ENCODE measurements around the gene DHRS9.

Gene DHRS9

GRCh38 chr2:169114056-169114455 is 44.7 kb downstream of the DHRS9 start:
- H3K4me3 ChIP-seq (replicated peaks; ENCODE audit: low read depth, low read length): no peak overlapping the region
- no peak for DNase-seq (ENCODE audit: low read depth)
- TF ChIP-seq, protein P1, sequence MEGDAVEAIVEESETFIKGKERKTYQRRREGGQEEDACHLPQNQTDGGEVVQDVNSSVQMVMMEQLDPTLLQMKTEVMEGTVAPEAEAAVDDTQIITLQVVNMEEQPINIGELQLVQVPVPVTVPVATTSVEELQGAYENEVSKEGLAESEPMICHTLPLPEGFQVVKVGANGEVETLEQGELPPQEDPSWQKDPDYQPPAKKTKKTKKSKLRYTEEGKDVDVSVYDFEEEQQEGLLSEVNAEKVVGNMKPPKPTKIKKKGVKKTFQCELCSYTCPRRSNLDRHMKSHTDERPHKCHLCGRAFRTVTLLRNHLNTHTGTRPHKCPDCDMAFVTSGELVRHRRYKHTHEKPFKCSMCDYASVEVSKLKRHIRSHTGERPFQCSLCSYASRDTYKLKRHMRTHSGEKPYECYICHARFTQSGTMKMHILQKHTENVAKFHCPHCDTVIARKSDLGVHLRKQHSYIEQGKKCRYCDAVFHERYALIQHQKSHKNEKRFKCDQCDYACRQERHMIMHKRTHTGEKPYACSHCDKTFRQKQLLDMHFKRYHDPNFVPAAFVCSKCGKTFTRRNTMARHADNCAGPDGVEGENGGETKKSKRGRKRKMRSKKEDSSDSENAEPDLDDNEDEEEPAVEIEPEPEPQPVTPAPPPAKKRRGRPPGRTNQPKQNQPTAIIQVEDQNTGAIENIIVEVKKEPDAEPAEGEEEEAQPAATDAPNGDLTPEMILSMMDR (IDR thresholded peaks at IDR 0.05; ENCODE audit: low read length, missing control alignments): no peak

DNA sequence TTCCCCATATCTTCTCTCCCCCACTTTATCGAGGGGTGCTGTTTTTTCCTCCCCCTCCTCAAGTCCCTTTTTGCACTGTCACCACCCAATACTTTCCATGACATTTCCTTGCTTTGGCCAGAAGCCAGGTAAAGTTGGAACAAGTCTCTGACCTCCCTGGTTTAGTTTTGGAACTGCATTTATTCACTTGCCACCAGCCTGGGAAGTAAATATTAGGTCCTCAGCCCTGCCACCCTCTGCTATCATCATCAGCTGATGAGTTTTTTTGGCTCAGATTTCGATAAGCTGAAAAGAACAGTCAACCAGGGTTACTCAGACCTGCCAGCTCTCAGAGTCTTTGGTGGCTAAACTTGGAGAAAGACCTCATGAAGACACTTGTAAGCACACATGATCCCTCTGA is 47.0 kb downstream of the DHRS9 start:
- TF ChIP-seq, protein P1 (IDR thresholded peaks at IDR 0.05; ENCODE audit: low read length, missing control alignments): no peak

DNA sequence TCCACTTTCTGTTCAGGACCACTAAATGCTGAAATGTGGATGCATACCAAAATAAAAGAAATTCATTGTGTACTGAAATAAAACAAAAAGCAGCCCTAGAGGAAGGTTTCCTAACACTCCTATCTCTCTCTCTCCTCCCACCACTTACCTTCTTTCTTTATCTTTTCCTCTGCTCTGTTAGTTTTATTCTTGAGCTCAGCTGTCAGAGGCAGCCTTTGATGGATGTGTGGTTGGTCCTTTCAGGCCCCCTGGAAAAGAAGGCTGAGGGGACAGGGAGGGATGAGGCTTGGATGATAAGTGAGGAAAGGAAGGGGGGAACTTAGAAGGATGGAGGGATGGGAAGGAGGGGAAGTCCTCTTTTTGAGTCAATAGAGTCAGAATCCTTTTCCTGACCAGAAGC is 47.6 kb downstream of the DHRS9 start:
- no peak overlapping the region for H3K4me3 ChIP-seq (replicated peaks; ENCODE audit: low read depth, low read length)
- TF ChIP-seq, protein P1 (IDR thresholded peaks at IDR 0.05; ENCODE audit: low read length, missing control alignments): no peak
- no peak for DNase-seq (ENCODE audit: low read depth)

More for the DNA sequence above, 47.0 kb downstream of the DHRS9 start:
- H3K4me3 ChIP-seq (replicated peaks; ENCODE audit: low read depth, low read length): no peak overlapping the region
- no peak for DNase-seq (ENCODE audit: low read depth)

DNA sequence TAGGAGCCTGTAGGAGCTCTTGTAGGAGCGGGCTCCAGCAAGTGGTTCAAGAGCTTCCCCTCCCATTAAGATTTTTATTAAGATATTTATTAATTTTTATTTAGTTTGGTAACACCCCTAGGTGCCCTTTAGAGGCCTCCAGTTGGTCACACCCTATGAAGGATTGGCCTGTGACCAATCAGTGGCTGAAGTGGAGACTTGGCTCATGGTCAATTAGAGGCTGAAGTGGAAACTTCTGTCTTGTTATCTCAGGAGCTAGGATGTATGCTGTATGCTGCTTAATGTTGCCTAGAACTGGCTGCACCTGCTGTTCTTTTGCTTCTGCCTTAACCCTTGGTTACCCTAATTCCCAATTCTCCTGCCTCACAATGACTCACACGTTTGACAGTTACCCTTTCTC is 48.7 kb downstream of the DHRS9 start:
- TF ChIP-seq, protein P1 (IDR thresholded peaks at IDR 0.05; ENCODE audit: low read length, missing control alignments): no peak
- DNase-seq (ENCODE audit: low read depth): no peak
- no peak overlapping the region for H3K4me3 ChIP-seq (replicated peaks; ENCODE audit: low read depth, low read length)

- DNase-seq (ENCODE audit: low read depth): peak; percentile 48
- TF ChIP-seq, protein P1 (IDR thresholded peaks at IDR 0.05; ENCODE audit: low read length, missing control alignments): no peak
- no peak overlapping the region for H3K4me3 ChIP-seq (replicated peaks; ENCODE audit: low read depth, low read length)
Observed at GRCh38 chr2:169119123-169119760, 49.9 kb downstream of the DHRS9 start.

- peak; percentile 79 for DNase-seq (ENCODE audit: low read depth)
- H3K4me3 ChIP-seq (replicated peaks; ENCODE audit: low read depth, low read length): no peak overlapping the region
- TF ChIP-seq, protein P1 (IDR thresholded peaks at IDR 0.05; ENCODE audit: low read length, missing control alignments): no peak
Observed at GRCh38 chr2:169119851-169120250, 50.5 kb downstream of the DHRS9 start.

- DNase-seq (ENCODE audit: low read depth): no peak
- no peak overlapping the region for H3K4me3 ChIP-seq (replicated peaks; ENCODE audit: low read depth, low read length)
- TF ChIP-seq, protein P1 (IDR thresholded peaks at IDR 0.05; ENCODE audit: low read length, missing control alignments): no peak
Observed at GRCh38 chr2:169129703-169130243, 60.4 kb downstream of the DHRS9 start.

Data from fibroblast of pulmonary artery (primary cell).